Fibroblast of mammary gland (primary cell): ENCODE data around the gene MYO7A.

ENCODE experiments used
- DNase-seq: peaks from one replicate; pipeline ENCODE4 v3.0.0-alpha.2; 2010; ENCODE audit warnings: low read depth
- H3K4me3 ChIP-seq: 2 replicates; pipeline ENCODE4 v1.5.1; 2011; ENCODE audit warnings: low read depth, mild to moderate bottlenecking, low read length, moderate library complexity; ENCODE audit not compliant: control insufficient read depth
- TF ChIP-seq, protein P1 (sequence below): conservative IDR thresholded peaks from 2 replicates; pipeline ENCODE4 v1.5.1; 2011; ENCODE audit warnings: low read depth, low read length, inconsistent platforms; ENCODE audit not compliant: control insufficient read depth, insufficient read depth

MYO7A gene

GRCh38 chr11:77182542-77183430 lies 54.7 kb downstream of the MYO7A start:
- no peak overlapping the region for H3K4me3 ChIP-seq
- no peak for DNase-seq
- TF ChIP-seq, protein P1, sequence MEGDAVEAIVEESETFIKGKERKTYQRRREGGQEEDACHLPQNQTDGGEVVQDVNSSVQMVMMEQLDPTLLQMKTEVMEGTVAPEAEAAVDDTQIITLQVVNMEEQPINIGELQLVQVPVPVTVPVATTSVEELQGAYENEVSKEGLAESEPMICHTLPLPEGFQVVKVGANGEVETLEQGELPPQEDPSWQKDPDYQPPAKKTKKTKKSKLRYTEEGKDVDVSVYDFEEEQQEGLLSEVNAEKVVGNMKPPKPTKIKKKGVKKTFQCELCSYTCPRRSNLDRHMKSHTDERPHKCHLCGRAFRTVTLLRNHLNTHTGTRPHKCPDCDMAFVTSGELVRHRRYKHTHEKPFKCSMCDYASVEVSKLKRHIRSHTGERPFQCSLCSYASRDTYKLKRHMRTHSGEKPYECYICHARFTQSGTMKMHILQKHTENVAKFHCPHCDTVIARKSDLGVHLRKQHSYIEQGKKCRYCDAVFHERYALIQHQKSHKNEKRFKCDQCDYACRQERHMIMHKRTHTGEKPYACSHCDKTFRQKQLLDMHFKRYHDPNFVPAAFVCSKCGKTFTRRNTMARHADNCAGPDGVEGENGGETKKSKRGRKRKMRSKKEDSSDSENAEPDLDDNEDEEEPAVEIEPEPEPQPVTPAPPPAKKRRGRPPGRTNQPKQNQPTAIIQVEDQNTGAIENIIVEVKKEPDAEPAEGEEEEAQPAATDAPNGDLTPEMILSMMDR: no peak

DNA sequence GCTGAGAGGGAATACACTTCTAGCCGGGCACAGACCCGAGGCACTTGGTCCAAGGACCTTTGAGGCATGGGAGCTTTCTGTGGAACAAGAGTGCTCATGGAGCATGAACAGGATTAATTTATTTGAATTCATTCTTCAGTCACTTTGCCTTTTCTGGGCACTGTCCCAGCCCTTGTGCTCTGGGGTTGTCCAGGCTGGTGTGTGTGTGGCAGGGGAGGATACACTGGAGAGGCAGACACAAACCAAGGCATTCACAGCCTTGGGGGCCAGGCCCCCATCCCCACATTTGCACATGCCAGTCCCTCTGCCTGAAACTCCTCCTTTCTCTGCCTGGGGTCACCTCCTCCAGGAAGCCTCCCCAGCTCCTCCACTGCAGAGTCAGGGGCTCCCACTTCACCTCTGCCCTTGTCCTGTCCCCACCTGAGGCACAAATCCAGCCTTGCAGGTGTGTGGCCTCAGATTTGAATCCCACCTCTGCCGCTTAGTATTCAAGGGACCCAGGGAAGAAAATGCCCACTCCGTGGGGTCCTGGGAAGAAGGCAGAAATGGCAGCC lies 55.5 kb downstream of the MYO7A start:
- H3K4me3 ChIP-seq: no peak overlapping the region
- DNase-seq: no peak
- TF ChIP-seq, protein P1: no peak

GRCh38 chr11:77184136-77184860 lies 56.3 kb downstream of the MYO7A start:
- no peak for DNase-seq
- TF ChIP-seq, protein P1: no peak
- H3K4me3 ChIP-seq: no peak overlapping the region

GRCh38 chr11:77186302-77186701 lies 58.3 kb downstream of the MYO7A start:
- TF ChIP-seq, protein P1: no peak
- no peak overlapping the region for H3K4me3 ChIP-seq
- DNase-seq: no peak

DNA sequence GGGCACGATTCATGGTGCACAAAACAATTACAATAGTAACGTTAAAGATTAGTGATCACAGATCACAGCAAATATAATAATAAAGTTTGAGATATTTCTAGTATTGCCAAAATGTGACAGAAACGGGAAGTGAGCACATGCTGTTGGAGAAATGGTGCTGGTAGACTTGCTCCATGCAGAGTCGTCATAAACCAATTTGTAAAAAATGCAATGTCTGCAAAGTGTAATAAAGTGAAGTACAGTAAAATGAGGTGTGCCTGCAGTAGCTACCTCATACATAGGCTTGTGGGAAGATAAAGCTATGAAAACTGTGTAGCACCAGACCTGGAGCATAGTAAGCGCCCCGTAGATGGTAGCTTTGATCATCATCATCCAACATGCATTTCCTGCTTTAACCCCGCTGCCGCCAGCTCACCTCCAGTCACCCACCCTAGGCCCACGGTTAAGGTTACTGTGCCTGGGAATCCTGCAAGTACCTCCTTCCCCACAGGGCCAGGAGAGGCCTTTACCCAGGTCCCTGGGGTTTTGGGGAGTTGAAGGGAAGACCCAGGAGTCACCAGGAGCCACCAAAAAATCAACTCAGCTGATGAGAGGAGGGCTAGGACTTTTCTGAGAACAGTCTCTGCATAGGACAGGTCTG lies 59.2 kb downstream of the MYO7A start:
- H3K4me3 ChIP-seq: no peak overlapping the region
- DNase-seq: no peak
- TF ChIP-seq, protein P1: no peak
